Type B pancreatic cell (in vitro differentiated cells): ENCODE results near the gene DAGLA. TPM values are rescaled to one million over a fixed set of nuclear protein-coding genes. Genes with fewer than 3 reads are reported as not detected.

ENCODE experiments used
- DNase-seq: peaks from one replicate; pipeline ENCODE4 v3.0.0; 2021; ENCODE audit warnings: mixed read lengths; ENCODE audit not compliant: unreplicated experiment; ENCODE audit errors: extremely low spot score
- H3K27ac Mint-ChIP-seq: 2 replicates; pipeline ENCODE4 v1.8.0; 2021; ENCODE audit warnings: mild to moderate bottlenecking, mixed read lengths
- H3K27me3 Mint-ChIP-seq: 2 replicates; pipeline ENCODE4 v1.8.0; 2021; ENCODE audit warnings: mixed read lengths
- H3K36me3 Mint-ChIP-seq: 2 replicates; pipeline ENCODE4 v1.8.0; 2021; ENCODE audit warnings: mixed read lengths
- H3K4me1 Mint-ChIP-seq: one replicate; pipeline ENCODE4 v1.8.0; 2021; ENCODE audit warnings: mixed read lengths; ENCODE audit not compliant: unreplicated experiment
- H3K4me3 Mint-ChIP-seq: 2 replicates; pipeline ENCODE4 v1.8.0; 2021; ENCODE audit warnings: mild to moderate bottlenecking, mixed read lengths
- H3K9me3 Mint-ChIP-seq: 2 replicates; pipeline ENCODE4 v1.8.0; 2021; ENCODE audit warnings: mixed read lengths
- total RNA-seq: library from RNA; stranded (reverse); gene quantifications from 2 replicates; pipeline ENCODE4 v1.2.1, GENCODE V29; 2021; ENCODE audit warnings: low replicate concordance
- TF ChIP-seq, protein P1 (sequence below): fragments of 200-600 bp; sonication (generic); conservative IDR thresholded peaks from 2 replicates; pipeline ENCODE4 v1.5.0; 2021; ENCODE audit warnings: antibody characterized with exemption, mild to moderate bottlenecking

Gene DAGLA
- total RNA-seq, 1 donor from 2014 or later: 7.8 TPM

DNA sequence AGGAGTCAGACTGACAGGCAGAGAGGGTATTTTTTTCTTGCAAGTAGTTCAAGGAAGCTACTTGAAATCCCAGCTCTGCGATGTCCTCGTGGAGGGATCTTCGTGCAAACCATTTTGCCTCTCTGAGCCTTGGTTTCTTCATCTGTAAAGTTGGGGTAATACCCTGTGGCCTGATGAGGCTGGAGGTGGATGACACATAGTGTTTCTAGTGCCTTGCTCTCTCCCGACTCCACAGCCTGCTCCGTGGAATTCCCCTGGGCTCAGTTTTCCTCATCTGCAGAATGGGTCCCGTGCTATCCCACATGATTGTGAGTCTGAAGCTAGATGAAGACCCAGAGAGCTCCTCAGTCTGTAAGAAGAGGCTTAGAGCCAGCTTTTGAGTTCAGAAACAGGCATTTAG, 32.7 kb downstream of the DAGLA start:
- H3K36me3 Mint-ChIP-seq: no peaks in the 10 kb centered on the region
- H3K4me1 Mint-ChIP-seq: peaks cover 22% of the 10 kb centered on the region
- H3K27me3 Mint-ChIP-seq: no peaks in the 10 kb centered on the region
- DNase-seq: no peak
- H3K9me3 Mint-ChIP-seq: no peaks in the 10 kb centered on the region
- TF ChIP-seq, protein P1, sequence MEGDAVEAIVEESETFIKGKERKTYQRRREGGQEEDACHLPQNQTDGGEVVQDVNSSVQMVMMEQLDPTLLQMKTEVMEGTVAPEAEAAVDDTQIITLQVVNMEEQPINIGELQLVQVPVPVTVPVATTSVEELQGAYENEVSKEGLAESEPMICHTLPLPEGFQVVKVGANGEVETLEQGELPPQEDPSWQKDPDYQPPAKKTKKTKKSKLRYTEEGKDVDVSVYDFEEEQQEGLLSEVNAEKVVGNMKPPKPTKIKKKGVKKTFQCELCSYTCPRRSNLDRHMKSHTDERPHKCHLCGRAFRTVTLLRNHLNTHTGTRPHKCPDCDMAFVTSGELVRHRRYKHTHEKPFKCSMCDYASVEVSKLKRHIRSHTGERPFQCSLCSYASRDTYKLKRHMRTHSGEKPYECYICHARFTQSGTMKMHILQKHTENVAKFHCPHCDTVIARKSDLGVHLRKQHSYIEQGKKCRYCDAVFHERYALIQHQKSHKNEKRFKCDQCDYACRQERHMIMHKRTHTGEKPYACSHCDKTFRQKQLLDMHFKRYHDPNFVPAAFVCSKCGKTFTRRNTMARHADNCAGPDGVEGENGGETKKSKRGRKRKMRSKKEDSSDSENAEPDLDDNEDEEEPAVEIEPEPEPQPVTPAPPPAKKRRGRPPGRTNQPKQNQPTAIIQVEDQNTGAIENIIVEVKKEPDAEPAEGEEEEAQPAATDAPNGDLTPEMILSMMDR: no peak
- no peak overlapping the region for H3K4me3 Mint-ChIP-seq
- H3K27ac Mint-ChIP-seq: no peak overlapping the region

DNA sequence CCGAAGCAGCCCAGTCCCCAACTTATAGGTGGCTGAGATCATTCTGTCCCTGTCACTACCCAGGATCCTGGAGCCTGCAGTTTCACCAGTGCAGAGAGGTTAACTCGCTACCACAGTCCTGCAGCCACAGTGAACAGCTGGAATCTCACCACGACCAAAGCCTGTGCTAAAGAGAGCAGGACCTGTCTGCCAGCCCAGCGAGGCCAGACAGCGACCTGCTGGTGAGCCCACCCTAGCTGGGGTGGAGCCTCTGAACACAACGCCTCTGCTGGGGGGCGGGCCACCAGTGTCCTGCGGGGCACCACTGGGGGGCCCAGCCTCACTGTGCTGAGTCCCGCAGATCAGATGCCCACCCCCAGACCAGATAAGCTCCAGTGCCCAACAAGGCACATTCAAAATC, 33.3 kb downstream of the DAGLA start:
- TF ChIP-seq, protein P1: no peak
- Mint-ChIP-seq H3K9me3 (no peaks in the 10 kb centered on the region), H3K36me3 (no peaks in the 10 kb centered on the region), H3K27me3 (no peaks in the 10 kb centered on the region), H3K4me1 (peaks cover 22% of the 10 kb centered on the region), H3K27ac (no peak overlapping the region), H3K4me3 (no peak overlapping the region)
- no peak for DNase-seq

DNA sequence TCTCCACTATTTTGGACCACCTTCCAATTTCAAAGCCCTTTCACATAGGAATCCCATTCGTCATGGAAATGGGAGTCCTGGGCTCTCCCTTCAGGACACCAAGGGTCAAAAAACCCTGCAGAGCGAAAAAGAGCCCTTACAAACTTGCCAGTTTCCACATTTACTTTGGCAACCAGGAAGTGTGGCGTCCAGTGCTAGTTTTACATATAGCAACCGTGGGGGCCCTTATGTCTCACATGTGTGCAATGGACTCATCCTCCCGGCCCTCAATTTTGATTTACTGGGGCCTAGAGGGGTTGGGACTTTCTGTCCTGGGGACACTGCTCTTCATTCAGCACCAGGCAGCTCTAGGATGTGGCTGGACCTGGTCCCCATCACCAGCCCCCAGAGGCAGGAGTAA, 33.7 kb downstream of the DAGLA start:
- Mint-ChIP-seq H3K9me3 (no peaks in the 10 kb centered on the region), H3K4me1 (peaks cover 22% of the 10 kb centered on the region), H3K4me3 (no peak overlapping the region), H3K27me3 (no peaks in the 10 kb centered on the region), H3K27ac (no peak overlapping the region), H3K36me3 (no peaks in the 10 kb centered on the region)
- no peak for DNase-seq
- TF ChIP-seq, protein P1: no peak

DNA sequence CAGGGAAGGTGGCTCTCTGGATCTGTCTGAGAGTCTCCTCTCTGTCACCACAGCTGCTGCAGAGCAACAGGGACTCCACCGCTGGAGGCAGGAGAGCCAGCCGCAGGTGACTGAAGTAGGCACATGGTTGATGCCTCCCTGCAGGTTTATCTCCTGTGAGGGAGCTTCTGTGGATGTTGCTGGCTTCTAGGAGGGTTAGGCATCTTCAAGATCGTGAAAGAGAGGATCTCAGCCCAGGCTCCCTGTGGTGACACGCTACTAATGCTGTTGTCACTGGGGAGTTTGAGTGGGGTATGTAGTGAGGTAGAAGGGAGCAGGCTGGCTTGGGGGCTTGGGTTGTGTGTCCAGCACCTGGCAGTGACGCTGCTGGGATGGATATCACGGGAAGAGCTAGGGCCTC, 34.1 kb downstream of the DAGLA start:
- H3K36me3 Mint-ChIP-seq: no peaks in the 10 kb centered on the region
- DNase-seq: no peak
- no peak overlapping the region for H3K4me3 Mint-ChIP-seq
- no peaks in the 10 kb centered on the region for H3K9me3 Mint-ChIP-seq
- no peak overlapping the region for H3K27ac Mint-ChIP-seq
- no peaks in the 10 kb centered on the region for H3K27me3 Mint-ChIP-seq
- H3K4me1 Mint-ChIP-seq: peaks cover 22% of the 10 kb centered on the region
- TF ChIP-seq, protein P1: no peak

DNA sequence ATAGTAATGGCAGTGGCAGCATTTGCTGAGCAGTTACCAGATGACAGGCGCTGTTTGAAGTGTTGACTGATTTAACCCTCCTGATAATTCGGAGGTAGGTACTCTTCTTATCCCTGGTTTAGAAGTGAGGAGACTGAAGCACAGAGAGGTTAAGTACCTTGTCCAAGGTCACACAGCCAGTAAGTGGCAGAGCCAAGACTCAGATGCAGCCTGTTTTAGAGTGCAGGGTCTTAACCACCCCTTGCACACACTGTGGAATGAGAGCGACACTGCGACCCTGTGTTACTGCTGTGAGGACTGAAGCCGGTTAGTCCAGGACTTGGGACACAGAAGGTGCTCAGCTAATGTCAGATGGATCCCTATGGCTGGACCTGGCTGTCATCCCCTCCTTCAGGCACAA, 34.7 kb downstream of the DAGLA start:
- no peak for DNase-seq
- H3K27me3 Mint-ChIP-seq: no peaks in the 10 kb centered on the region
- no peak overlapping the region for H3K27ac Mint-ChIP-seq
- TF ChIP-seq, protein P1: no peak
- no peaks in the 10 kb centered on the region for H3K36me3 Mint-ChIP-seq
- H3K9me3 Mint-ChIP-seq: no peaks in the 10 kb centered on the region
- no peak overlapping the region for H3K4me3 Mint-ChIP-seq
- H3K4me1 Mint-ChIP-seq: peaks cover 22% of the 10 kb centered on the region

DNA sequence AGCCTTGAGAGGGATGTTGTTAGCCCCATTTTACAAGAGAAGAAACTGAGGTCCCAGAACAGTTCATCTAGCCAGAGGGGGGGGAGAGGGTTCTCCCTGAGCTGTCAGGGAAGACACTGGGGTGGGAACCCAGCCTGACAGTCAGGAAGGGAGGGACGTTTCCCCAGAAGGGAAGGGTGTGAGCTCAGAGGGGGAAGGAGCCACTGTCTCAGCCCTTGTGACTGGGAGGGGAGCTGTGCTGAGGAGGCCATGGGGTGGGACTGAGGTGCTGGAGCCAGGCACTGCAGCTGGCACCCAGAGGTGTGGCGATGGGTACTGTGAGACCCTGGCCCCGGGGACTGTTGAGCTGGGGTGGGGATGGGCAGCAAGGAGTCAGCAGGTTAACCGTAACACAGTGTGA, 35.7 kb downstream of the DAGLA start:
- TF ChIP-seq, protein P1: no peak
- Mint-ChIP-seq H3K27me3 (no peaks in the 10 kb centered on the region), H3K4me1 (peaks cover 16% of the 10 kb centered on the region), H3K9me3 (no peaks in the 10 kb centered on the region), H3K4me3 (no peak overlapping the region), H3K36me3 (no peaks in the 10 kb centered on the region), H3K27ac (peak overlapping the region; percentile 23)
- no peak for DNase-seq
